Measurements from ENCODE around the gene SLIT2. TPM values are rescaled to one million over a fixed set of nuclear protein-coding genes. Genes with fewer than 3 reads are reported as not detected.

SLIT2 gene
- 1 to 10 TPM in 1 of 2 donors, under 1 TPM in 1; 0.33 to 1.4 TPM for total RNA-seq

GRCh38 chr4:20251796-20252655 is at the start of gene SLIT2:
SLIT2 (plus strand) TSS chr4:20251905; CDS start chr4:20253816, 1,911 bp downstream.

All from melanocyte of skin (primary cell).